DMS114 treated with DMSO at 0.1 percent for 48 hours (cell line): Measurements from ENCODE around the gene HINFP.
"Not testable (repeated sequence)": the region's sequence is repeated elsewhere in the genome, so short reads cannot be mapped to it uniquely, and the experiment has no call there.

ENCODE experiments used
- DNase-seq: peaks from one replicate; lab custom pipeline; 2025; ENCODE audit not compliant: unreplicated experiment; lab: John Stamatoyannopoulos, UW

HINFP gene

GRCh38 chr11:119100246-119100970 is 21.0 kb upstream of the HINFP start:
- peak; percentile 61 for DNase-seq

DNA sequence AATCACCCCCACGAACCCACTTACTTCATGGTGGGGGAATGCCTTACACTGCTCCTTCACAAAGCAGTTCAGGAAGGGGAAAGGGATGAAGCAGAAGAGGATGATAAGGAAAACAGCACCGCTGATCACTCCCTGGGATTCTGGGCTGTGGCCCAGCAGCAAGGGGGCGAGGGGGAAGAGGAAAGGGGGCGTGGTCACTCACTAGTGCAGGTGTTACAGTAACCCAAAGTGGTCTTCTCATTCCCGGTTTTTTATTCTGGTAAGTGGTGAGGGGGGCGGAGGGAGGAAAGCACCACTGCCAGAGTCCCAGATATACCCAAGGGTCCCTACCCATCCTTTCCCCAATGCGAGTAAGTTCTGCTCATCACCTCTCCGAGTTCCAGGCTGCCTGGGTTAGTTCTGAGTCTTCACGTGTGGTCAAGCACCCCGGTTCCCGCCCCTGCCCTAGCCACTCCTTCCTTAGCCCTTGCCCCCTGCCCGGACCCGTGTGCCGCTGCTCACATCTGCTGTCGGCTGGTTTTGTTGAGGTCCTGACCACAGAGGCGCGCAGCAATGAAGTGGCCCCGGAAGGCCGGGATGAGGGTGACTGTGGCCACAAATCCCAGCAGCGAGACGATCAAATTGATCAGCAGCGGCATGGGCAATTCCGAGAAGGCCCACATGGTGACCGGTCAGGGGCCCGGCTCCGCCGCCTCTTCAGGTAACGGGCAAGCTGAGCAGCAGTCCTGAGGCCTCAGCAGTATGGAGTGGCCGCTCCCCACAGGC is 20.2 kb upstream of the HINFP start:
- DNase-seq: no peak

GRCh38 chr11:119101759-119102423 is 19.5 kb upstream of the HINFP start, which contains the start of gene DPAGT1:
DPAGT1 (minus strand) TSS chr11:119101853; CDS start chr11:119101655, 198 bp downstream.
- DNase-seq: peak; percentile 92

- DNase-seq: not testable (repeated sequence)
Observed at GRCh38 chr11:119103161-119103664, 18.2 kb upstream of the HINFP start.

GRCh38 chr11:119103793-119104192 is 17.6 kb upstream of the HINFP start:
- no peak for DNase-seq

DNA sequence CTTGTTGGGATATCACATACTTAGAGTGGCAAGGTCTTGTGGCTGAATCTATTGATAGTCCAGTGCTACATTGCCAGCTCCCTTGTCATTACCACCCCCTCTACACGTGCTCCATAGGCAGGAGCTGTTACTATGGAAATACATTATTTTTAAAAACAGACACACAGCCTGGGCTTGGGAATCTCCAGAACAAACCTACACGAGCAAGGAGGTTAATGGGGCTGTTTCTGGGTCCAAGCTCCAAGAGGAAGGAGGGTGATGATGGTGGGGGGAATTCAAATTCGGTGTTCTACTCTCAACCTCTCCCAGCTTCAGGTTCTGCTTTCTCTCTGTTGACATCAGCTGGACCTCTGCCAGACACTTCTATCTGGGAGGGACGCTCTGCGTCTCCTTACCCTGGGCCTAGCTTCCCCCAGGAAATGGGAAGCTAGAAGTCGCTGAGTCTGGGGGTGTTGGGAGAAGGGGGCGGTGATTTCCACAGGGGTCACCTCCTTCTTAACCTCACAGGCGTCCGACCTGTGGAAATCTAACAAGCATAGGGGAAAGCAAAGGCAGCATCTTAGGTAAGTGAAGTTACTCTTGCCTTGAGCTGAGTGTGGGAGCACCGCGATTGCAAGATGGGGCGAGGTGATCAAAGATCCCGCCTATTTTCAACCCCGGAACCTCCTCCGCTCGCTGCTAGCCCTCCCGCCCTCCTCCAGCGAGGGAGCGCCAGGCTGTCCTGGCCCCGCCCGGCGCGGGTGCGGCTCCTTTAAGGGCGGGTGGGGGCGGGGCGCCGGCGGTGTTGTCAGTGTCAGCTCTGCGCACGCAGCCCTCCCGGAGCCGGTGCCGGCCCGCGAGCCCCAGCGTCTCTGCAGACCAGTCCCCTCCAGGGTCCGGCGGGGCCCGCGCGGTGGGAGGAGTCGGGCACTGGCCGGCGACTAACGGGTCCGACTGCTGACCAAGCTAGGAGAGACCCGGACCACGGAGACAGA is 14.5 kb upstream of the HINFP start, which contains the start of gene C2CD2L:
Gene C2CD2L, plus strand, starts transcription at position 781 of the 974 bp plus-strand sequence. CDS start 398 bp downstream, outside the sequence.
- DNase-seq: peak; percentile 34

DNA sequence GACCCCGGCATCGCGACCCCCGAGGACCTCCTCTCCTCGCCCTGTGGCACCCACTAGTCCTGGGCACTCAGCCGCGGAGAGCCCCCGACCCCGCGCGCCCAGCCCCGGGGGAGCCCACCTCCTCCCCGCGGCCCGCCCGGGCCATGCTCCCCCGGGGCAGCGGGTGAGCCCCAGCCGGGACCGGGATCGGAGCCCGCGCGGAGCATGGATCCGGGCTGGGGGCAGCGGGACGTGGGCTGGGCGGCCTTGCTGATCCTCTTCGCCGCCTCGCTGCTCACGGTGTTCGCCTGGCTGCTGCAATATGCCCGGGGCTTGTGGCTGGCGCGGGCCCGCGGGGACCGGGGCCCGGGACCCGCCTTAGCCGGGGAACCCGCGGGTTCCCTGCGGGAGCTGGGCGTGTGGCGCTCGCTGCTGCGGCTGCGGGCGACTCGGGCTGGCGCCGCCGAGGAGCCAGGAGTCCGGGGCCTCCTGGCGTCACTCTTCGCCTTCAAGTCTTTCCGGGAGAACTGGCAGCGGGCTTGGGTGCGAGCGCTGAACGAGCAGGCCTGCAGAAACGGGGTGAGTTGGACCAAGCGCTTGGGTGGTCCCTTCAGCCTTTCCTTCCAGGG is 13.7 kb upstream of the HINFP start:
- no peak for DNase-seq

- DNase-seq: no peak
Observed at GRCh38 chr11:119108146-119108856, 13.1 kb upstream of the HINFP start.

- no peak for DNase-seq
Observed at GRCh38 chr11:119108857-119109221, 12.5 kb upstream of the HINFP start.

GRCh38 chr11:119109843-119110242 is 11.5 kb upstream of the HINFP start:
- DNase-seq: no peak

DNA sequence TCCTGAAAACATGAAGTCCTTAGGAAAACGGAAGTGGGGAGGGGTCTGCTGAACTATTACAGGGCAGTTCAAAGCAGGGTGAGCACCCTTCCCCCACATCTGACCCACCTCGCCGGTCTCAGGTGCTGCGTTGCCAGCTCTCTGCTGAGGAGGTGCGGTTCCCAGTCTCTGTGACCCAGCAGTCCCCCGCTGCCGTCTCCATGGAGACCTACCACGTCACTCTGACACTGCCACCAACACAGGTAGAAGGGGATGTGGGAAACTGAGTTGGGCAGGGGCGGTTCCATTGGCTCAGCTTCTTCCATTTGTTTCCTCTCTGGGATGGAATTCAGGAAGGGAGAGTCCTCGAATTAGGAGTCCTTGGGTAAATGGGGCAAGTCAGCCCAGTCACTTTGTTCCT is 10.9 kb upstream of the HINFP start:
- no peak for DNase-seq

DNA sequence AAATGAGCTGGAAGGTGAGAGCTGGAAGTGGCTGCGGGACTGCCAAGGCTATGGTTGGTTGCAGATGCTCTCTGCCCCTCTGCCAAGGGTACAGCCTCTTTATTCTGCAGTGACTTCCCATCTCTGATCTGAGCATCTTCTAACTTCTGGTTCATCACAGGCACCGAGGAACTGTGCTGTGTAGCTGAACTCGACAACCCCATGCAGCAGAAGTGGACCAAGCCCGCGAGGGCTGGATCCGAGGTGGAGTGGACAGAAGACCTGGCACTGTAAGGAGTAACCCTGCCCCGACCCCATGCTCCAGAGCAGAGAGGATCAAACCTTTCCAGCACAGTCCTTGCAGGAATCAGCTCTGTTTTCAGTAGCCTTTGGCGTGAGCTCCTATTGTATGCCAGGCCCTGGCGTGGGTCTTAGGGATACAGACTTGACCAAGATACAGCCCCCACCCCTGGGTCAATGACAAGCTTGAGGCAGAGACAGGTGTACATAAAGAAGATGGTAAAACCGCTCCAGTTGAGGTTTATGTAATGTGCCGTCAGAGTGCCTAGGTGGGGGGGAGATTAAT is 9.9 kb upstream of the HINFP start:
- no peak for DNase-seq

DNA sequence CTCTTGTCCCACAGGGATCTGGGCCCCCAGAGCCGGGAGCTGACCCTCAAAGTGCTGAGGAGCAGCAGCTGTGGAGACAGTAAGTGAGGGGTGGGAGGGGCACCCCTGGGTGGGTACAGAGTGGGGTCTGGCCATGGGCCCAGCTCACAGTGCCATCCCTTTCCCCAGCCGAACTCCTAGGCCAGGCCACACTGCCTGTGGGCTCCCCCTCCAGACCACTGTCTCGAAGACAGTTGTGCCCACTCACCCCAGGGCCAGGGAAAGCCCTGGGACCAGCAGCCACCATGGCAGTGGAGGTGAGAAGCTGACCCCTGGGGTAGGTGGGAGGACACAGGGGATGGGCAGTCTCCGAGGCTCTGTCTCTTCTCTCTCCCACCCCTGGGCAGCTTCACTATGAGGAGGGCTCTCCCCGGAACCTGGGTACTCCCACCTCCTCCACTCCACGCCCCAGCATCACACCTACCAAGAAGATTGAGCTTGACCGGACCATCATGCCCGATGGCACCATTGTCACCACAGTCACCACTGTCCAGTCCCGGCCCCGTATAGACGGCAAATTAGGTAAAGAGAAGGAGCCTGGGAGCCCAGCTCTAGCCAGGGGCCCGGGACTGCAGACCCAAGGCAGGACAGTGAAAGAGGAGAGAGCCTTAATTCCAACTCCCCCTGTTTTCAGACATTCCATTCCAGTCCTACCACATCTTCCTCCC is 8.9 kb upstream of the HINFP start:
- no peak for DNase-seq

DNA sequence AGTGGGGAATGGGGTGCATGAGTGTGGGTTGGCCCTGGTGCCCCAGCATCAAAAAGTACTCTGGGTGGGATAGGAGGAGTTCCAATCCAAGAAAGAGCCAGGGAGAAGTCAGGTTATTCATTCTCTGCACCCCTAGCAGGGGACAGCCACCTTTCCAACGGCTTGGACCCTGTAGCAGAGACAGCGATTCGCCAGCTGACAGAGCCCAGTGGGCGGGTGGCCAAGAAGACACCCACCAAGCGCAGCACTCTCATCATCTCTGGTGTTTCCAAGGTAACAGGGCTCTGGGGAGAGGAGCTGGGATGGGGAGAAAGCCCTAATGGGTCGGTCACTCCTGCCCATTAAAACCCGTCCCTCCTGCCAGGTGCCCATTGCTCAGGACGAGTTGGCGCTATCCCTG is 7.7 kb upstream of the HINFP start:
- DNase-seq: no peak

DNA sequence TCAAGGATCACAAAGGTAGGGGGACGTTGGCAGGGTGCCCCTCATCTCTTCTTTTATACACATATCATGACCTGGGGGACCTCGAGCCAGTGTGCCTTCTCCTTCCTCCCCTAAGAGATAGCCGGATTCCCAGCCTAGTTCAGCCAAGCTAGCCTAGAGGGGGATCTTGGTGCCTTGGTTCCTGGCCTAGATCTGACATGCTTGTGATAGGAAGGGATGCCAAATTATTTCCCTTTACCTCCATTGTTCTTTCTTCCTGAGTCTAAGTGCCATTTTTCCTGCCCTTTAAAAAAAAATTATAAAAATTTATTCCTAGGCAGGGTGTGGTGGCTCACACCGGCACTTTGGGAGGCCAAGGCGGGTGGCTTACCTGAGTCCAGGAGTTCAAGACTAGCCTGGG is 7.0 kb upstream of the HINFP start:
- DNase-seq: no peak

GRCh38 chr11:119115484-119116234 is 5.7 kb upstream of the HINFP start:
- no peak for DNase-seq

DNA sequence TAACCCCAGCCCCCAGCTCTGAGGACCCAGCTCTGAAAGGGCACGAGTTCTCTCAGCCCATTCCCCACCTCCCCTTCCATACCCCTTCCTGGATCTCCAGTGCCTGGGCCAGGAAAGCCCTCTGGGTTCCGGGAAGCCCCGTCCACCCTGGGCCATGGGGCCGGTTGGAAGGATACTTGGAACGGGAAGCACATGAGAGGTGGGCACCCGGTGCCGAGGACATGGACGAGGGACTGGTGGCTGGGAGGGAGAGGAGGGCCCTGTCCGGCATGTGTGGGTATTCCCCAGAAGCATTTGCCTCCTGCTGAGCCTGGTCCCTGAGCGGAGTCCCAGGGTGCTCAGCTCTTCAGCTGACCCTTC is 5.2 kb upstream of the HINFP start:
- DNase-seq: no peak

DNA sequence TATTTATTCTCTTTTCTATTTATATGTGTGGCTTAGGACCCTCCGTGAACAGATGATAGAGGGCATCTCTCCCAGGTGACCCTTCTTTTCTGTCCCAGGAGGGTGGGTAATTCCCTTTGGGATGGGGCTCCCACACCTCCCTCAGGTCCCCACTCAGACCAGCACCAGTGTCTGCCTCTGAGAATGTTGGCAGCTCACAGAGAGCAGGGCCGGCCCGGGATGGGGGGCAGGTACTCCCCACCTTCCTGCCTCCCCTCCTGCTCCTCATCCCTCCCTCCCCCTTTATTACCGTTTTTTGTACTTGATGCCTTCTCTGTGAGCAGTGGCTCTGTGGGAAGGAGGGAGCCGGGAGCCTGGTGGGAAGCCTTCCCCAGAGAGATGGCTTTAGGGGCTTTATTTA is 4.8 kb upstream of the HINFP start:
- DNase-seq: no peak
